AG09319 (cell line): ENCODE data around the gene NCAPH2.

Source experiments
- DNase-seq: peaks from one replicate; pipeline ENCODE4 v3.0.0-alpha.2; 2010; ENCODE audit warnings: low read depth; ENCODE audit errors: extremely low read depth
- CTCF ChIP-seq: IDR thresholded peaks from 2 replicates; pipeline ENCODE4 v1.5.1; 2011; ENCODE audit warnings: low read depth, mild to moderate bottlenecking, inconsistent platforms, low read length, moderate library complexity

Gene NCAPH2

DNA sequence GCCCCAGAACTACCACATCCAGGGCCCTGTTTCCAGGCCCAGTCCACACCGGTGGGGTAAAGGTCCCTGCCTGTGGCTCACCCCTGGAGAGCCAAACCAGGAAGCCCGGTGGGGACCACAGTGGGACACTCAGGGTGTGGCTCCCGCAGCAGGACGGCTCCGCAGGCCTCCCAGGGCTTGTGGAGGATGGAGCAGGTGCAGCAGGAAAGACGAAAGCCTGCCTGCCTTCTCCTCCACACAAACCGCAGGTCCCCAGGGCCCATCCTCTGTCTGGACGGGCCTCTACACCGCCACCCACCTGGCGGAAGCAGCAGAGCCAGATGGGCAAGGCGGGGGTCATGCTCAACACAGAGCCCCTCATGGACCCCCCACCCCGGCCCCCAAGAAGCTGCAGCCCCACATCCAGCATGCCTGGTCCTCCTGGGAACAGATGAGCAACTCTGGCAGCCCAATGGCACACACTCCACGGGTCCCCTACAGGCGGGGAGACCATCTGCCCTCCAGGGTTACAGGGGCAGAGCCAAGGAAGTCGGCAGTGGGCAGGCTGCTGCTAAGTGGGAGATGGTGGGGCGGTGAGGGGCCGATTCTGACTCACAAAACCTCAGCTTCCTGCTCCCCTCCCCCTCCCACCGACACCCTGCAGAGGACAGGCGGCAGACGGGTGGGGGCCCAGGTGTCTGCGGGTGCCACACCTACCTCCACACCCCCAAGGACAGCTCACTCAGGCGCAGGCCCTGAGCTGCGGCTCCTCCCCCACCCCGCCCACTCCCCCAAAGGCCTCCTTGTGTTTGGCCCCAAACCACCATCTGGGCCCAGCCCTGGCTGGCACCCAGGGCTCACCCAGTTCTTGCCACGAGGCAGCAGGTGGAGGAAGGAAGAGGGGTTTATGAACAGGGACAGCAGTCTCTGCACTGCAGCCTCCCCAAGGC, 38.4 kb upstream of the NCAPH2 start:
- DNase-seq = no peak
- no peak for TF ChIP-seq CTCF

DNA sequence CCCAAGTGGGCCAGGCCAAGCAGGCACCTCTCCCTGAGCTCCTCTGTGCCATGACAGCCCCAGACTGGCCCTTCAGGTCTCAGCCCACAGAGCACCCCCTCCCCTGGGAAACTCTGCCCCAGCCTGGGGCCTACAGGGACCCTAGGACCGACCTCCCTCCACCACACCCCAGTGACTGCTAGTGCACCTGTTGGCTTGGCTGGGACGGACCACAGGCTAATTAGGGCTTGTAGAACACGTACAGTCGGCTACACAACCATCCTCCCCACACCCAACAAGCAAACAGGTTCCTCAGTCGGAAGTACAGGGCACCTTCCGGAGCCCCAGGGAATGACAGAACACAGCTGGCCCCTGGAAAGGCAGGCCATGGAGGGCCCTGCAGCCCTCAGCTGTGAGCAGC, 37.5 kb upstream of the NCAPH2 start:
- TF ChIP-seq CTCF = no peak
- DNase-seq = no peak

GRCh38 chr22:50471197-50471847, 36.7 kb upstream of the NCAPH2 start:
- TF ChIP-seq CTCF = no peak
- no peak for DNase-seq

DNA sequence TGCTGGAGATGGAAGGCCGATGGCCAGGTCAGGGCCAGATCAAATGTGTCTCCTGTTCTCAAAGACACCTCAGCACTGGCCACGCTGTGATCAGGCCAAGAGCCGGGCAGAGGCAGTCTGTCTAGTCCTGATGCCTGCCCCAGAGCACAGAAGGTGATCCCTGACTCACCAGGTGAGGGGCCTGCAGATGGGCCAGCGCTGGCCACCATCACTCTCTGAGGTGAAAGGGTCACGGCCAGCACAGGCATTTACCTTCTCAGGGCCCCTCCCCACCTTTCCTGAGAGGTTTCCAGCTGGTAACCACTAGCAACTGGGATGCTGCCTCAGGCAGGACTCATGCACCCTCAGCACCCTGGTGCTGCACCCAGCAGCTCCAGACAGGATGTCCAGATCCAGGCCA, 36.1 kb upstream of the NCAPH2 start:
- no peak for DNase-seq

GRCh38 chr22:50473088-50473487, 34.9 kb upstream of the NCAPH2 start:
- no peak for DNase-seq
- peak; percentile 11 for TF ChIP-seq CTCF

More for the DNA sequence above, 36.1 kb upstream of the NCAPH2 start:
- no peak for TF ChIP-seq CTCF

DNA sequence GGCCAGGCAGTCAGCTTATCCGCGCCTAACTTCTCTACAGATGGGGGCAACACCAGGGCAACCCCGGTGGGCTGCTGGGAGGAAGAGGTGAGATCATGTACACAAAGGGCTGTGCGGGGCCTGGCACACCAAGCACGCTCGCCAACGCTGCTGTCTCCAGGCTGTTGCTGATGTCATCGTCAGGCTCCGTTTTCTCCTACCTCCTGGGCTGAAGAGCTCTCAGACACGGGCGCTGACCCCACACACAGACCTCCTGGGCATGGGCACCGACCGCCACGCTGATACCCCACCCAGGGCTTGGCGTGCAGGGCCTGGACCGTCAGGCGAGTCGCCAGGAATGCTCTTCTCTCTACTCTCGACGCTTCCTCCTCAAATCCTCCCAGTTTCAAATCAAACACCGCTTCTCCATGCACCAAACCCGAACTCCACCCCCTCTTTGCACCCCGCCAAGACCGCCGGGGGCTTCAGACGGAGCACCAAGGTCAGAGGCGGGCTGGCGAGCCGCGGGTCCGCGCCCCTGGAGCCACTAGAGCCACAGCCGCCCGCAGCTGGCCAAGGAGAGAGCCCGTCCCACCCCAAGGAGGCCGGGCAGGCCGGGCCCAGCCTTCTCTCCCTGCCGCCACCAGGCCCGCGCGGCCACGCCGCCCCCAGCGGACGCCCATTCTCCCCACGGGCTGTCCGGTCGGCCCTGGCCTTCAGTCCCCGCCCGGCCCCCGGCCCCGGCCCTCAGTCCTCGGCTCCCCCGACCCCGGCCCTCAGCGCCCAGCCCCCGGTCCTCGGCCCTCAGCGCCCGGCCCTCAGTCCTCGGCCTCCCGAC, 34.0 kb upstream of the NCAPH2 start:
- DNase-seq = no peak
- TF ChIP-seq CTCF = no peak
